ENCODE results near the gene MKRN2. TPM values are rescaled to one million over a fixed set of nuclear protein-coding genes. Genes with fewer than 3 reads are reported as not detected.

MKRN2 gene
- total and polyA plus RNA-seq, 2 of the 8 experiments (the other 6 are each of a cell fraction or from before 2014, with no cell fraction given): 15.3 to 17.6 TPM

- TF ChIP-seq CBX5 (IDR thresholded peaks at IDR 0.05; ENCODE audit: low read depth, low read length) (no peak), NANOG (IDR thresholded peaks at IDR 0.05; ENCODE audit: insufficient read depth, low read depth, low read length, poor library complexity, severe bottlenecking) (no peak), SP2 (IDR thresholded peaks at IDR 0.05; ENCODE audit: low read length) (no peak), BCL11A (IDR thresholded peaks at IDR 0.05; ENCODE audit: low read depth in 2 of 2, low read length in 2 of 2) (no peak), POU5F1 (IDR thresholded peaks at IDR 0.05; ENCODE audit: low read depth, low read length) (no peak), CBX8 (IDR thresholded peaks at IDR 0.05; ENCODE audit: borderline replicate concordance, low read depth, low read length) (no peak)
These were observed 56.4 kb downstream of the MKRN2 start (continued) for GRCh38 chr3:12613250-12613649.
